ENCODE measurements around the gene MELTF.

MELTF gene

GRCh38 chr3:197003461-197004385 lies 25.9 kb downstream of the MELTF start:
- peak; percentile 9 for DNase-seq (ENCODE audit: low read depth)
- H3K4me3 ChIP-seq (ENCODE audit: control insufficient read depth, low read depth, low read length): peak overlapping the region; percentile 55
- TF ChIP-seq CTCF (conservative IDR thresholded peaks at IDR 0.05; ENCODE audit: control insufficient read depth, insufficient read depth, low read depth, low read length): no peak

DNA sequence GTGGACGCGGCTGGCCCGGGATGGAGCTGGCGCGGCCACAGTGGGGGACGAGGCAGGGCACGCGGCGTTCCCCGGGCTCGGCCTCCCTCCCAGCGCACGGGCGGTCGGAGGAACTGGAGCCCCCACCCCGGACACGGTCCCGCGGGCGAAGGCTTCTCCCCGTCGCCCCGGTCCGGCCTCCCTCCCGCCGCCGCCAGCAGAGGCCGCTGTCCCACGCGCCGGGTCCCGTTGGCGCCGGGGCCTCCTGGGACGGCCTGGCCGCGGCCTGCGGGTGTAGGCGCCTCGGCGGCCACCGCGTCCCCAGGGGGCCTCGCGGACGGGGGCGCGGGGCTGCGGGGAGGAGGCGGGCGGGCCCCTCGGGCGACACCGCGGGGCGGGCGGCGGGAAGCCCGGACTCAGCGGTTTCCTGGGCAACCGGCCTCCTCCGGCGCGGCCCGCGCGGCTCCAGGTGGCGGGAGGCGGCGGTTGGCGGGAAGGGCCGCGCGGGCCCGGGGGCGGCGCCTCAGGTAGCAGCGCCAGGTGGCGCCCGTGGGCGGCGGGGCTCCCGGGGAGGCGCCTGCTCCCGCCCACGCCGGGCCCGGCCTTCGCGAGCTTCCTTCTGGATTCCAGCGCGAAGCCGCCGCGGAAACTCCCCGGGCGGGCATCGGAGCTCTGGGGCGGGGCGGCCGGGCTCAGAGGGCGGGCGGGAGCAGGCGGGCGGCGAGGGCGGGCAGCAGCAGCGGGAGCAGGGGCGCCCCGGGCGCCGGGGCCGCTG lies 26.7 kb downstream of the MELTF start:
- peak overlapping the region; percentile 55 for H3K4me3 ChIP-seq (ENCODE audit: control insufficient read depth, low read depth, low read length)
- no peak for TF ChIP-seq CTCF (conservative IDR thresholded peaks at IDR 0.05; ENCODE audit: control insufficient read depth, insufficient read depth, low read depth, low read length)
- peak; percentile 43 for DNase-seq (ENCODE audit: low read depth)

DNA sequence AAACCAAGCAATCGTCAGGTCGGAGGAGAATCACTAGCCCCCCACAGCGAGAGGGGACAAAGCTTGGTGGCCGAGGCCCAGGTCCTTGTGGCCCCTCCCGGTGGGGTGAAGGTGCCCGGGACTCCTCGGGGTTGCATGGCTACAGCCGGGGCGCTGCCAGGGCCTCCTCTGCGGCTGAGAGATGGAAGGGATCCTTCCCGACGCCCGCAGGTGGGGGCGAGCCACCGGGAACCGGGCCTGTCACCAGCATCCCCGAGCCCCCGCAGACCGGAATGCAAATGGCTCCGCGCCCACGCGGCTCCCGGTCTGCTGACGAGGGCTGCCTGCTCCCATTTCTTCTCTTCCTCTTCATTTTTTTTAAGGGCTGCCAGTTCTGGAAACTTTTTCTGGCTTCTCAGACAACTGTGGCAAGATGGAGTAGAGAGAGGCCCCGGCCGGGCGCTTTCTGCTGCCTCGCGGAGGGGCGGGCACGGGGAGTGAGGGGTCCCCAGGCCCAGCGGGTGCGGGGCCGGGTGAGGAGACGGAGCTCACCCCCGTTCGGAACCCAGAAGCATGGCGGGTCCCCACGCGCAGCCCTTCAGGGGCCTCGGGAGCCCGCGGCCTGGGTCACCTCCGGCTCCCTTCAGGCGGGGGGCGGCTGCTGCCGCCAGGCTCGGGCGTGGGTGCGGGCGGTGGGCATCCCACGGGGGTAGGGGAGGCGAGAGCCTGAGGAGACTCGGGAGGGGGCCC lies 27.5 kb downstream of the MELTF start:
- H3K4me3 ChIP-seq (ENCODE audit: control insufficient read depth, low read depth, low read length): peak overlapping the region; percentile 33
- peak; percentile 11 for DNase-seq (ENCODE audit: low read depth)
- TF ChIP-seq CTCF (conservative IDR thresholded peaks at IDR 0.05; ENCODE audit: control insufficient read depth, insufficient read depth, low read depth, low read length): no peak

GRCh38 chr3:197001106-197001971 lies 28.3 kb downstream of the MELTF start:
- no peak for DNase-seq (ENCODE audit: low read depth)
- no peak overlapping the region for H3K4me3 ChIP-seq (ENCODE audit: control insufficient read depth, low read depth, low read length)
- TF ChIP-seq CTCF (conservative IDR thresholded peaks at IDR 0.05; ENCODE audit: control insufficient read depth, insufficient read depth, low read depth, low read length): no peak

DNA sequence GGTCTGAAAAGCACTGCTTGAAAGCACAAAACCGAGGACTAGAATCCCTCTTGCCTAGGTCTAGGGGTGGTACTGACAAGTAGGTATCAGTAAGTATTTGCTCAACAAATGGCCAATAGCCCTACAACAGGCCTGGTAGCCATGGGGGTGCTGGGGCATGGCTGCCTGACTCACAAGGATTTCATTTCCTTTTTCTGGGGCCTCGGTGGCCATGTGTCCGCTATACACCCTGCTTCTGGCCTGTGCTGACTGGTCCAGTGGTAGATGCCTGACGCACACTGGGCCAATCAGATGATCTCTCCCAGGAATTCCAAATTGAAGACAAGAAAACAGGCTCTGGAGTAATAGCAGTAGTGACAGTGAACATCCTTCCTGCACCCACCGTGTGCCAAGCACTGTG lies 29.4 kb downstream of the MELTF start:
- H3K4me3 ChIP-seq (ENCODE audit: control insufficient read depth, low read depth, low read length): no peak overlapping the region
- DNase-seq (ENCODE audit: low read depth): peak; percentile 19
- TF ChIP-seq CTCF (conservative IDR thresholded peaks at IDR 0.05; ENCODE audit: control insufficient read depth, insufficient read depth, low read depth, low read length): no peak

Measured in fibroblast of mammary gland (primary cell).